ENCODE measurements around the gene MTHFSD.
A peak's percentile ranks its signal among the peaks of the same experiment; 100 is the strongest.

The MTHFSD gene

DNA sequence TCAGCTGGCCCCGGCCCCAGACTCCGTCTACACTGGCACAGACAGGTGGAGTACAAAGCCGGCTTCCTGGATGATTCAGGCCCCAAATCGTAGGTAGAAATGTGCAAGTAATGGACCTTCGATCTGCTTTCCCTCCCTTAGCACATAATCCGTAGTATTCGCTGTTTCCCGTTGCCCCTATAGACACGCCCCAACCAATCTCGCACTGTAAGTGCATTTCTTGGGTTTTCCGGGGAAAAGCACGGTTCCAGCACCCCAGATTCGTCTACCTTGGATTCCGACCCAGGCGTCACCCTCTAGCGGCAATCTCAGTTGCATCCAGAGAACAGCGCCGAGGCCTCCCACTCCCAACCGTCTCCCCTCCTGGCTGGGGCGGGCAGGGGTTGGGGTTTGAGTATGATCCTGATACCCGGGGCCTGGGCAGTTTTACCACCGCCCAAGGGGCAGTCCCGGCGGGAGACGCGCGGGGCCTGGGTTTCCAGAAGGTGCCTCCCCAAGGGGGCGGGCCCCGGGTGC lies 56.8 kb downstream of the MTHFSD start:
- Histone ChIP-seq H3K4ac (ENCODE audit: low read depth, low read length) (no peak overlapping the region), H3K18ac (ENCODE audit: low read length) (no peak overlapping the region), H3K23ac (ENCODE audit: low read length) (no peak overlapping the region), H3K9ac (ENCODE audit: low read length) (no peak overlapping the region), H3K36me3 (ENCODE audit: control insufficient read depth, insufficient read depth, low read length) (no peaks in the 10 kb centered on the region), H4K5ac (ENCODE audit: low read length) (no peak overlapping the region), H3K4me1 (ENCODE audit: control insufficient read depth, low read depth, low read length) (peaks cover 14% of the 10 kb centered on the region), H2BK120ac (ENCODE audit: low read depth, low read length) (no peak overlapping the region), H3K56ac (ENCODE audit: low read length) (peak overlapping the region; percentile 15), H2AK5ac (ENCODE audit: low read length) (no peak overlapping the region), H3K4me2 (ENCODE audit: low read length) (peak overlapping the region; percentile 48), H2BK5ac (ENCODE audit: low read length) (no peak overlapping the region), H4K8ac (ENCODE audit: low read depth, low read length) (no peak overlapping the region), H3K4me3 (ENCODE audit: low read length) (no peak overlapping the region), H3K27ac (ENCODE audit: low read depth, low read length) (no peak overlapping the region), H3K27me3 (ENCODE audit: insufficient read depth, low read length, poor library complexity) (peaks cover 87% of the 10 kb centered on the region), H3K79me1 (ENCODE audit: low read length) (no peaks in the 10 kb centered on the region), H2BK15ac (replicated peaks; ENCODE audit: low read depth) (no peak overlapping the region), H3K79me2 (ENCODE audit: control insufficient read depth, insufficient read depth, low read length) (no peaks in the 10 kb centered on the region)
- no CpG with 5 or more reads among the region's 29 CpGs for WGBS (ENCODE audit: extremely low coverage, insufficient coverage, low lambda C conversion rate)
- DNase-seq = peak; percentile 61

DNA sequence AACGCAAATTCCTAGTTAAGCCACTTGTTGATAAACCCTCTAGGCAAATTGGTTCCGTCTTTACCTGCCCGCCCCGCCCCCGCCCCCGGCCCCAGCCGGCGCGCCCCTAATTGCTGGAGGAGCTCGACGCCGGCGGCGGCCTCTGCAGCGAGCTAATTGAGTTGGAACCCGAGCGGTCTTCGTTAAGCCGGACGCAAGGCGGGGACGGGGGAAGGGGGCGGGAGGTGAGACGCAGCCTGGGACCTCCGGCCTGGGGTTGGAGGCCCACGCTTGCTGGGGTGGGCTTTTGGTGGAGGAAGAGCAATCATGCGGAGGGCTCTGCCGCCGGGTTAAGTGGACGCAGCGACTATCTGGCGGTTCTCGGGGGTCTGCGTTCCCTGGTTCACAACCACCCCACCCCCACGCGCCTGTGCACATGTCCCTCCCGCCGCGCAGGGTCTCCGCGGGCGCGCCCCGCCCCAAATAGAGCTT lies 57.4 kb downstream of the MTHFSD start:
- DNase-seq = peak; percentile 76
- Histone ChIP-seq H2BK15ac (replicated peaks; ENCODE audit: low read depth) (no peak overlapping the region), H2BK120ac (ENCODE audit: low read depth, low read length) (no peak overlapping the region), H3K23ac (ENCODE audit: low read length) (no peak overlapping the region), H2BK5ac (ENCODE audit: low read length) (no peak overlapping the region), H3K27ac (ENCODE audit: low read depth, low read length) (no peak overlapping the region), H3K9ac (ENCODE audit: low read length) (no peak overlapping the region), H3K79me2 (ENCODE audit: control insufficient read depth, insufficient read depth, low read length) (no peaks in the 10 kb centered on the region), H3K56ac (ENCODE audit: low read length) (no peak overlapping the region), H4K5ac (ENCODE audit: low read length) (no peak overlapping the region), H2AK5ac (ENCODE audit: low read length) (no peak overlapping the region), H3K4me2 (ENCODE audit: low read length) (no peak overlapping the region), H3K27me3 (ENCODE audit: insufficient read depth, low read length, poor library complexity) (peaks cover 87% of the 10 kb centered on the region), H3K4me3 (ENCODE audit: low read length) (no peak overlapping the region), H3K4ac (ENCODE audit: low read depth, low read length) (no peak overlapping the region), H3K4me1 (ENCODE audit: control insufficient read depth, low read depth, low read length) (peaks cover 14% of the 10 kb centered on the region), H4K8ac (ENCODE audit: low read depth, low read length) (no peak overlapping the region), H3K79me1 (ENCODE audit: low read length) (no peaks in the 10 kb centered on the region), H3K18ac (ENCODE audit: low read length) (no peak overlapping the region), H3K36me3 (ENCODE audit: control insufficient read depth, insufficient read depth, low read length) (no peaks in the 10 kb centered on the region)
- WGBS (ENCODE audit: extremely low coverage, insufficient coverage, low lambda C conversion rate) = no CpG with 5 or more reads among the region's 44 CpGs

DNA sequence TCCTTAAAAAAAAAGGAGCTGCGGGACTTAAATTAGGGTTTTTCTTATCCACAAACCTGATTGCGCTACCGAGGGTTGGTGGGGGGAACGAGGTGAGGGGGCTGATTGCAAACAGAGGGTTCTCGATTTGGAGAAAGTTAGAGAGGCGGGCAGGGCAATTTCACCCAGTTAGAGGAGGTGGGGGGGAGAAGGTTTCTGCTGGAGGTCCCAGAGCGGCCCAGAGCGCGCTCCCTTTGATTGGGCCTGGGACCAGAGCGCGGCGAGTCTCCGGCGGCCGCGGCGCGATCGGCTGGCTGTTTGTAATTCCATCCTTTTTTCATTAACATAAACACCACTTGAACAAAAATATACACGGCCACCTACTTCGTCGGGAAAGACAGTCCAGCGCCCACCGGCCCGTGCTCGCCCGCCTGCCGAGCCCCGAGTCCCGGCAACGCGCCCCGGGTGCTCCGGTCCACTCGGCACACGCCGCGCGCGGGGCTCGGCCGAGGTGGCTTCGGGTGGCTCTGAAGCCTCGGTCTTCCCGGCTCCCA lies 58.0 kb downstream of the MTHFSD start:
- Histone ChIP-seq H3K18ac (ENCODE audit: low read length) (no peak overlapping the region), H3K4me3 (ENCODE audit: low read length) (no peak overlapping the region), H3K4ac (ENCODE audit: low read depth, low read length) (no peak overlapping the region), H3K4me1 (ENCODE audit: control insufficient read depth, low read depth, low read length) (peaks cover 14% of the 10 kb centered on the region), H3K56ac (ENCODE audit: low read length) (no peak overlapping the region), H3K79me2 (ENCODE audit: control insufficient read depth, insufficient read depth, low read length) (no peaks in the 10 kb centered on the region), H2BK5ac (ENCODE audit: low read length) (no peak overlapping the region), H3K27me3 (ENCODE audit: insufficient read depth, low read length, poor library complexity) (peaks cover 83% of the 10 kb centered on the region), H4K8ac (ENCODE audit: low read depth, low read length) (no peak overlapping the region), H2AK5ac (ENCODE audit: low read length) (no peak overlapping the region), H2BK15ac (replicated peaks; ENCODE audit: low read depth) (no peak overlapping the region), H3K36me3 (ENCODE audit: control insufficient read depth, insufficient read depth, low read length) (no peaks in the 10 kb centered on the region), H2BK120ac (ENCODE audit: low read depth, low read length) (no peak overlapping the region), H3K4me2 (ENCODE audit: low read length) (peak overlapping the region; percentile 16), H4K5ac (ENCODE audit: low read length) (no peak overlapping the region), H3K23ac (ENCODE audit: low read length) (no peak overlapping the region), H3K9ac (ENCODE audit: low read length) (no peak overlapping the region), H3K79me1 (ENCODE audit: low read length) (no peaks in the 10 kb centered on the region), H3K27ac (ENCODE audit: low read depth, low read length) (no peak overlapping the region)
- WGBS (ENCODE audit: extremely low coverage, insufficient coverage, low lambda C conversion rate) = no CpG with 5 or more reads among the region's 45 CpGs
- DNase-seq = peak; percentile 34

DNA sequence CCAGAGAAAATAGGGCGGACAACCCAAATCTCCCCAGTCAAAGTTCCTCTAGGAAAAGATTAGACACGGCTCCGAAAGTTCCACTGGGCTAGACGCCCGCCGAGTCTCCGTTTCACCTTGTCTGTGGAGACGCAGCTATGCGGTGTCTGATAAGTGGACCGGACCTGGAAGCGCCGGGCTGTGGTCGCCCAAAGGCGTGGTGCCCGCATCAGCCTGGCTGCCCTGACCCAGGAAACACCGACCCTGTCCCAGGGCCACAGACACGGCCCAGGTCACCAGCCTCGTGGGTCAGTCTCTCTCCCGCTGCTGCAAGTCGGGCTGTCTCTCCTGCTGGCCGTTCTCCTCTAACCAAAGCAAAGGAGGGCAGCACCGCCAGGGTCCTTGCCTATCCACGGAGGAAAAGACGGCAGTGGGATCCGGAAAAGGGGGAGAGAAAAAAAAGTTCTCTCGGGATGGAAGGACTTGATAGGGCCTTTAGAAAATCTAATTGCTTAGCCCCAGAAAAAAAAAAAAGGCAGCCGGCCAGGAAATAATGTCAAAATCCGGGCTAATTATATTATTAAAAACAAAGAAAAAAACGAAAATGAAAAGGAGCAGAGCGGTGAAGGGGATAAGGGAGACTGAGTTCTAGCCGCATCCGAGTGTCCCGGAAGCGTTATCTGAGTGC lies 58.6 kb downstream of the MTHFSD start:
- H4K8ac ChIP-seq (ENCODE audit: low read depth, low read length) = no peak overlapping the region
- no peak overlapping the region for H2AK5ac ChIP-seq (ENCODE audit: low read length)

GRCh38 chr16:86495756-86496261 lies 59.2 kb downstream of the MTHFSD start:
- peak overlapping the region; percentile 29 for H3K18ac ChIP-seq (ENCODE audit: low read length)
- no peak overlapping the region for H3K4me2 ChIP-seq (ENCODE audit: low read length)
- peaks cover 74% of the 10 kb centered on the region for H3K27me3 ChIP-seq (ENCODE audit: insufficient read depth, low read length, poor library complexity)
- peaks cover 14% of the 10 kb centered on the region for H3K4me1 ChIP-seq (ENCODE audit: control insufficient read depth, low read depth, low read length)
- no peak overlapping the region for H3K9ac ChIP-seq (ENCODE audit: low read length)
- no peak overlapping the region for H4K8ac ChIP-seq (ENCODE audit: low read depth, low read length)
- H2BK5ac ChIP-seq (ENCODE audit: low read length) = no peak overlapping the region
- H2AK5ac ChIP-seq (ENCODE audit: low read length) = no peak overlapping the region
- peak; percentile 76 for DNase-seq
- no peak overlapping the region for H3K4ac ChIP-seq (ENCODE audit: low read depth, low read length)
- H3K36me3 ChIP-seq (ENCODE audit: control insufficient read depth, insufficient read depth, low read length) = no peaks in the 10 kb centered on the region
- H2BK120ac ChIP-seq (ENCODE audit: low read depth, low read length) = no peak overlapping the region
- no peak overlapping the region for H4K5ac ChIP-seq (ENCODE audit: low read length)
- H3K27ac ChIP-seq (ENCODE audit: low read depth, low read length) = no peak overlapping the region
- H2BK15ac ChIP-seq (replicated peaks; ENCODE audit: low read depth) = no peak overlapping the region
- H3K4me3 ChIP-seq (ENCODE audit: low read length) = no peak overlapping the region
- whole genome bisulfite sequencing (ENCODE audit: extremely low coverage, insufficient coverage, low lambda C conversion rate) = no CpG with 5 or more reads among the region's 16 CpGs
- no peak overlapping the region for H3K56ac ChIP-seq (ENCODE audit: low read length)
- H3K79me1 ChIP-seq (ENCODE audit: low read length) = no peaks in the 10 kb centered on the region
- no peaks in the 10 kb centered on the region for H3K79me2 ChIP-seq (ENCODE audit: control insufficient read depth, insufficient read depth, low read length)
- no peak overlapping the region for H3K23ac ChIP-seq (ENCODE audit: low read length)

More for the DNA sequence above, 58.6 kb downstream of the MTHFSD start:
- Histone ChIP-seq H3K4me2 (ENCODE audit: low read length) (no peak overlapping the region), H2BK5ac (ENCODE audit: low read length) (no peak overlapping the region), H3K27me3 (ENCODE audit: insufficient read depth, low read length, poor library complexity) (peaks cover 80% of the 10 kb centered on the region), H2BK15ac (replicated peaks; ENCODE audit: low read depth) (no peak overlapping the region), H3K79me2 (ENCODE audit: control insufficient read depth, insufficient read depth, low read length) (no peaks in the 10 kb centered on the region), H3K4ac (ENCODE audit: low read depth, low read length) (no peak overlapping the region), H3K36me3 (ENCODE audit: control insufficient read depth, insufficient read depth, low read length) (no peaks in the 10 kb centered on the region), H3K4me3 (ENCODE audit: low read length) (no peak overlapping the region), H3K9ac (ENCODE audit: low read length) (peak overlapping the region; percentile 29), H3K79me1 (ENCODE audit: low read length) (no peaks in the 10 kb centered on the region), H2BK120ac (ENCODE audit: low read depth, low read length) (no peak overlapping the region), H3K18ac (ENCODE audit: low read length) (peak overlapping the region; percentile 29), H3K4me1 (ENCODE audit: control insufficient read depth, low read depth, low read length) (peaks cover 14% of the 10 kb centered on the region), H3K27ac (ENCODE audit: low read depth, low read length) (no peak overlapping the region), H4K5ac (ENCODE audit: low read length) (no peak overlapping the region), H3K56ac (ENCODE audit: low read length) (peak overlapping the region; percentile 38), H3K23ac (ENCODE audit: low read length) (no peak overlapping the region)
- no CpG with 5 or more reads among the region's 34 CpGs for WGBS (ENCODE audit: extremely low coverage, insufficient coverage, low lambda C conversion rate)
- DNase-seq = no peak
